Effector CD8-positive, alpha-beta T cell (primary cell): ENCODE results near the gene NCOA6.

ENCODE experiments used
- DNase-seq: peaks from one replicate; lab custom pipeline; 2025; lab: John Stamatoyannopoulos, UW

The NCOA6 gene

DNA sequence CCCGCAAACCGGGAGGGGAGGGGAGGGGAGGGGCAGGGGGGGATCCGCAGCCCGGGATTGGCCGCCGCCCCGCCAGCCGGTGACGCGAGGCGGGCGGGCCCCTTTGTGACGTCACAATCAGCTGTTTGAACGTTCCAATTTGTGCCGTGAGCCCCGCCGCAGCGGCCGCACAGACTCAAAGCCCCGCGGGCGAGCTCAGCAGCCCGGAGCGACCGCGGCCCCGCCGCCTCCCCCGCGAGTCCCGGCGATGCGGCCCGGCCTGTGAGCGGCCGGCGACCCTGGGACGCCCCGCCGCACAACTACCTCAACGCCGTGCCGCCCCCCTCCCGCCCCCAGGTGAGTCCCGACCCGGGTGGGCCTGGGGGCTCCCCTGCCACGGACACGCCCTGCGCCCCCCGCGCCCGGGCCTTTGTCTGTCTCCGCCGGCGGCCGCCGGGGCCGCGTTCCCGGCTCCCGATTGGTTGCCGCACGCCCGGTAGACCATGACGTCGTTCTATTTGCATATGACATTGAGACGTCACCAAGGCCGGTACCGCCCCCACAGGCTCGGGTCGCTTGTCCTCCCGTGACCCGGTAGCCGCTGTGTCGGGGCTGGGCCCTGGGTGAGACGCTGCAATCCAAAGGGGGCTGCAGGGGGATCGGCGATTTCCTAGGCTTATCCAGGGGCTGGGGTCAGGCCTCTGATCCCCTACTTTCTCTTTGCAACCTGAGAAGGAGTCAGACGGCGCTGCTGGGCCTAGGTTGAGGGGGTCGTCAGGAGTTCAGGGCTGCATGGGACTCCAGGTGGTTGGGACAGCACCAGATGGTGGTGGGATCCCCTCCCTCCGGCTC, 121.1 kb downstream of the NCOA6 start, which contains the start of gene TP53INP2:
TP53INP2 (plus strand) TSS at position 168 of the 831 bp plus-strand sequence. CDS start 4,396 bp downstream, outside the sequence.
- DNase-seq, result peak; percentile 84

DNA sequence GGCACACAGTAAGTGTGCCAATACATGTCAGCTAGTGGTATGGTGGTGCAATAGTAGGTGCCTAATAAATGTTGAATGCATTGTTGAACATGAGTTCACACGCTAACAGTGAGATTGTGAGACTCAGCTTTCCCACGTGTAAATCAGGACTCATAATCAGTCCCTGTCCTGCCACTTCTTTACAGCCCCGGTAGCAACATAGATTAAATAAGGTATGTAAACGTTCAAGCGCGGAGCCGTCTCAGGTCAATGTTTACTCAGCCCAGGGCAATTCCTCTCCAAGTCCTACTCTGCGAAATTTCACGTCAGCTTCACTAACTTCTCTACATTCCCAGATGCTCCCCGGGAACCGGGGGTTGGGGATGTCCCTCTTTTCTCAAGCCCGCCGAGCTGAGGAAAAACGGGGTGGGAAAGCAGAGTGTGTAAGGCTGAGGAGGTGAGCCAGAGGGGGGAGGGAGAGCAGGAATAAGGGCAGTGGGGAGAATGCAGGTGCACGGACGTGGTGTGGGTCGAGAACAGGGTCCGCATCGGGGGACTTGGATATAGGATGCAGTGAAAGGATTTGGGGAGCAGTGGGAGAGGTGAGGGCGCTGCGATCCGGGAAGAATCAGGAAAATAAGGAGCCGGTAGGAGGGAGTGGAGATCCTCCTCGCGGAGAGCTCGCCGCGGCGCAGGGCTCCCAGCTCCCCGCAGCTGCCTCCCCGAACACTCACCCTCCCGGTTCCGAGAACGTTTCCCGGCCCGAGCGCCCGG, 121.9 kb downstream of the NCOA6 start:
- DNase-seq, result no peak

GRCh38 chr20:34703061-34703423, 122.4 kb downstream of the NCOA6 start:
- no peak for DNase-seq

GRCh38 chr20:34701405-34702085, 123.9 kb downstream of the NCOA6 start:
- DNase-seq, result no peak

GRCh38 chr20:34693414-34693813, 132.0 kb downstream of the NCOA6 start:
- DNase-seq, result no peak

GRCh38 chr20:34691838-34692237, 133.6 kb downstream of the NCOA6 start:
- no peak for DNase-seq

DNA sequence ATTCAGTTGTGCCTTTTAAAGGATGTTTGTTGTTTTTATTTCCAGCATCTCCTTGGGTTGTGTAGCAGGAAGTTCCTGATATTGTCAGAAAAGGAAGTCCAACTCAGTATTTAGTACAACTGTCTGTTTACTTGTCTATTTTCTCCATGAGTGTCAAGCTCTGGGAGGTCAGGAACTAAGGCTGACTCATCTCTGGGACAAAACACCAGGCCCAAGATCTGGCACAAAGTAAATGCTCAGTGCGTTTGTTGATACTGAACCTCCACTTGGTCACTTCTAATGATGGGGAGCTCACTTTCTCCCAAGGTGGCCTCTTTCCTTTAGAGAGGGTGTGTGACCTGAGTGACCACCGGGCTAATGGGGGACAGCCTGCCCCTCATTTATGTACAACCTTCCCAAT, 136.0 kb downstream of the NCOA6 start:
- no peak for DNase-seq

DNA sequence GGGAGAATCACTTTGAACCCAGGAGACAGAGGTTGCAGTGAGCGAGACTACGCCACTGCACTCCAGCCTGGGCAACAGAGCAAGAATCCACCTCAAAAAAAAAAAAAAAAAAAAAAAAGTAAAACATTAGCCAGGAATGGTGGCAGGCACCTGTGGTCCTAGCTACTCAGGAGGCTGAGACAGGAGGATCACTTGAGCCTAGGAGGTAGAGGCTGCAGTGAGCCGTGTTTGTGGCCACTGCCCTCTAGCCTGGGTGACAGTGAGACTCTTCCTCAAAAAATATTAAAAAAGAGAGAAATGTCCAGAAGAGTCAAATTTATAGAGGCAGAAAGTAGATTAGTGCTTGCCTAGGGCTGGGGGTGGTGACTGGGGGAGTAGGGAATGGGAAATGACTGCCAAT, 141.8 kb downstream of the NCOA6 start:
- no peak for DNase-seq

DNA sequence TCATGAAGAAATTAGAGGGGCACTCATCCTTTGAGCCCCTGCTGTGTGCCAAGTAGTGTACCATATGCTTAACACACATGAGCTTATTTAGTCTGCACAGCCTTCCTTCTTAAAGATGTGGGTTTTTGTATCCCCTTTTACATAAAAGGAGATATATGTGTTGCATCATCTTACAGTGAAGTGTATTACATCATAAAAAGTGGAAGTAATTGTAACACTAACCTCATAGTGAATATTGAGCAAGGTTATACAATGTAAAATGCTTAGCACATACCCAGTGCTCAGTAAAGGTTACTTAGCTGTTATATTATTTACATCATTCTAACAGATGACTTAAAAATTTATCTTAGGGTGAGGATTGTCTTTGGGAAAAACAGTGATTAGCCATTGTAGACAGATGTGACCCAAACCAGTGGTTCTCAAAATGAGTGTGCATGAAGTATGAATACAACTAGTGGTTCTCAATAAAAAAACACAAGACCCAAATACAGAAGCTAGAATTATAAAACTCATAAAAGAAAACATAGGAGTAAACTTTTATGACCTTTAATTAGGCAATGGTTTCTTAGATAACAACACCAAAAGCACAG, 144.8 kb downstream of the NCOA6 start:
- no peak for DNase-seq

DNA sequence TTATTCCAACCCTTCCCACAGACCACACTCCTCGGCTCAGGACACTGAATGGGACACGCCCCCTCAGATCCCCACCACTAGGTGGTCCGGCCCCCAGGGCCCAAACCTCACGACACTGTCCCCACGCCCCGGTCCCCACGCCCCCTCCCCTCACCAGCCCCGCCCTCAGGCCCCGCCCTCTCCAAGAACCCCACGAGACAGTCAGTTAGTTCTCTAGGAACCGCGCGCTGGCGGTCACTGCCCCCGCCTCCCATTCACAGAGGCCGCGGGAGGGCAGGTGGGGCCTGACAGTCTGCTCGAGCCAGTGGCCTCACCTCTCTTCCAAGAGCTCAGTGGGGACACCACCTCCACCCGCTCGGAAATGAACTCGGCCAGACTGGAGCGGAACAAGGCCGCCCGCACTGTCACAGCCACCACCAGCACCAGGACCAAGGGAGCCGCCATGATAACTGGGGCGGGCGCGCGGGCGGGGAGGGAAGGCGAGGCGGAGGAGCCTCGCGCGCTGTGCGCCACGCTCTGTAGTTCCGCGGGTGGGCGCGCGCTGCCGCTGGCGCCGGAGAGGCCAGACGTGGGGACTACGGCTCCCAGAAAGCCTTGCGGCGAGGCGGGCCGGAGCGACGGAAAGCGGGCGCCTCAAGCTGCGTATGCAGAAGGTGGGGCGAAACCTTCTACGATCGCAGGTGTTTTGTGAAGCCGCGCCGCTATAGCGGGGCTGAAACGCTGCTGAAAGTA, 148.6 kb downstream of the NCOA6 start, which contains the start of gene PIGU:
PIGU (minus strand) TSS at position 451 of the 732 bp plus-strand sequence; CDS start at position 444, 7 bp downstream.
- peak; percentile 92 for DNase-seq

GRCh38 chr20:34675993-34676641, 149.3 kb downstream of the NCOA6 start:
- DNase-seq, result no peak

- DNase-seq, result no peak
Measured at GRCh38 chr20:34675561-34675960, 149.9 kb downstream of the NCOA6 start.

DNA sequence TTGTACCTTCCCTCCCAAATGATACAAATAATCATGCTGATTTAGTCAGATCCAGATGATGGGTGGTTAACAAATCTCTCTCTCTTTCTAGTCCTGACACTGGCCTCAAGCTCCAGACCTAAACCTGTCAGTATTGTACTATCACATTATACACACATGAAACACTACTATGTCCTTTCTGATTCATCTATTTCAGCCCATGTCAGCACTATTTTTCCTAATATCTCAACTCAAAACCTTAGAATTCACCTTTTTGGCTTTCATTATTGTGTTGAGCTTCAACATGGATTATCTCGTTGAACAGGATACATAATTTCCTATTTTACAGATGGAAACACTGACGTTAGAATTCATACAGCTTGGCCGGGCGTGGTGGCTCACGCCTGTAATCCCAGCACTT, 152.0 kb downstream of the NCOA6 start:
- DNase-seq, result no peak

GRCh38 chr20:34669094-34669493, 156.4 kb downstream of the NCOA6 start:
- no peak for DNase-seq
